NOMO-1 (cell line): ENCODE measurements around the gene LSM11.

ENCODE experiments used
- DNase-seq, 2 experiments: peaks; one replicate each; lab custom pipeline; 2025; ENCODE audit not compliant: unreplicated experiment in 2 of 2; lab: John Stamatoyannopoulos, UW

Gene LSM11

DNA sequence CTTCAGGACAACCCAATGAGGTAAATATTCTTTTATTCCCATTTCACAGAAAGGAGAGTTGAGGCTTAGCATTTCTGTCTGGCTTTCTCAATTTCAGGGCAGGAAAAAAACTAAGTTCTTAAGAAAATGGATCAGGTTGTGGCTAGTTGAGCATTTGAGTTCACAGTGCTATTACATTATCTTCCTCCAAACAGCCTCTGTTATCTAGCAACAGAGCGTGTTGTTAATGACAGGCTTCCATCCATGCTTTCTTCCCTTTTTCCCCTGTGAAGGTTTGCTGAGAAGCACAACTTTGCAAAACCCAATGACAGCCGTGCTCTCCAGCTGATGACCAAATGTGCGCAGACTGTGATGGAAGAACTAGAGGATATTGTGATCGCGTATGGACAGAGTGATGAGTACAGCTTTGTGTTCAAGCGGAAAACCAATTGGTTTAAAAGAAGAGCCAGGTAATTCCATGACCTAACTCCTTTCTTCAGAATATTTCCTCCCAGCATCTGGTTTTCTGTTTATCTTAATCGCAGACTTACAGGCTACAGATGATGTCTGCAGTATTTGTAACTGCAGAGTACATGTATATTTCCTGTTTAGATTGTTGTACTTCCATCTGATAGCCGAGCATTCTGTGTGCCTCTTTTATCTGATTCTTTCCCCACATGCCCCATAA is 10.8 kb upstream of the LSM11 start:
- DNase-seq: no peak

DNA sequence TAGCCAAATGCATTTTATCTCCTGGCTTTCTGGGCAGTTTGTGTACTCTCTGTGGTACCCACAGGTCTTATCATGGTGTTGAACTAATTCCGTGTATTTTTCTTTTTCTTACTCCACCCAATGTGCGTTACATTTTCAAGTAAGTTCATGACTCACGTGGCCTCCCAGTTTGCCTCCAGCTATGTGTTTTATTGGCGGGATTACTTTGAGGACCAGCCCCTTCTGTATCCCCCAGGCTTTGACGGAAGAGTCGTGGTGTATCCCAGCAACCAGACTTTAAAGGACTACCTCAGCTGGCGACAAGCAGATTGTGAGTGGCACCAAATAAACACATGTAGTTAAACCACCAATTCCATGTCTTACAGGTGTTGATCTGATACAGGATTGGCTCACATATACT is 9.1 kb upstream of the LSM11 start:
- no peak for DNase-seq

DNA sequence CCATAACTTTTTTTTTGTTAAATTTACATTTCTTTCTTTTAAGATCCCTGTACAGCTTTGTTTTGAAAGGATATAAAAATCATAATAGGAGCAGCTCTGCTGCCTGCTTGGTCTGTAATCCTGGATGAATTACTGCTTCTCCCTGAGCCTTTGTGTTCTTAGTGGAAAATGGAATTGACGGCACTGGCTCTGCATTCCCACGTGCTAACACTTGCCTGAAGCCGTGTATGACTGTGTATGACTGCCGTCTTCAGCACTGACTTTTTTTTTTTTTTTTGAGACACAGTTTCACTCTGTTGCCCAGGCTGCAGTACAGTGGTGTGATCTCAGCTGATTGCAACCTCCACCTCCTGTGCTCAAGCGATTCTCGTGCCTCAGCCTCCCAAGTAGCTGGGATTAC is 7.5 kb upstream of the LSM11 start:
- no peak for DNase-seq

DNA sequence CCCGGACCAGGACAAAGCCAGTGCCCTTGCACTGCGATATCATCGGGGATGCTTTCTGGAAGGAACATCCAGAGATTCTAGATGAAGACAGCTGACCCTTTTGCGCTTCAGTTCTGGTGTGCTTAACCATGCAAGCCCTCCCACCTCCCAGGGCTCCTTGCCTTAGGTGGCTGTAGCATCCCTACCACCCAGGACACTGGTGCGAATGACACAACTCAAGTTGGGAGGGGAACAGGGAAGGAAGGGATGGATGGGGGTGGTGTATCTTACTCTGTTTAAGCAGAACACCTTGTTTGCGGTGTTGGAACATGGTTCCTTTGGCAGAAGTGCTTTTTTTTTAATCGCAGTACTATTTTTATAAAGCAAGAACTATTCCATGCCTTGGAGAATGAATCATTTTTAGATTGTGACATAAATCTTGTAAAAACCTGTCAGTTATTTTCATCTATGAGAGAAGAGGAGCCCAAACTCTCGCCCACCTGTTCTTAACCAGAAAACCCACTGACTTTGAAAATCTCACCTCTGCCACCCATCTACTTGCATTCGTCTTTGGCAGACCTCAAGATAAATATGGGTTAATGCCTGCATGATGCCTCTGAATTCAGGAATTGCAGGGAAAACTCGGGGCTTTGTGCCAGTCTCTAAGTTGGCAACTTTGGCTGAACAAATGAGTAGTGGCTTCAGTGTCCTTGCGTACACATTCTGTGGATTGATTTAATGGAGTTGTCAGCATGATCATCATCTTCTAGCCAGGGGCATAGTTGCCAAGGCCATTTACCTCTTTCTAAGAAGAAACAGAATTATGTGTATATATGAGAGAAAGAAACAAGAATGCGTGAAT is 3.9 kb upstream of the LSM11 start:
- no peak for DNase-seq

DNA sequence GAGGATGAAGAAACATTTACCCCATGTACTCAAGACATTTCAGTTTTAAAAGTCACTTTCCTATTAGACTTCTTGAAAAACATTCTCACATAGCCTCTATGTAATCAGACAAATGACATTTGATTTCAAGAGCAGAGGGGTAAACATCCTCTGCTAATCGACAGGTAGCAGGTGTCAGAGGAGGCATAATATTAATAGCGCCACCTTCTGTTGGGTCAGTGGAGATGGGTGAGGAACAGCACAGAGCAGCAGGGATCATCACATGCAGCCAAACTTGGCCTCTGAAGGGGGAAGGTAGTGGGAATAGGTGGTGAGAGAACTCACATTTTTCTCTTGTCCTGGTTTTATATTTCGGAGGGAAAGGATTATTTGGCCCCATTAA is 3.3 kb upstream of the LSM11 start:
- DNase-seq: peak in 1 of 2 experiments; percentile 11

DNA sequence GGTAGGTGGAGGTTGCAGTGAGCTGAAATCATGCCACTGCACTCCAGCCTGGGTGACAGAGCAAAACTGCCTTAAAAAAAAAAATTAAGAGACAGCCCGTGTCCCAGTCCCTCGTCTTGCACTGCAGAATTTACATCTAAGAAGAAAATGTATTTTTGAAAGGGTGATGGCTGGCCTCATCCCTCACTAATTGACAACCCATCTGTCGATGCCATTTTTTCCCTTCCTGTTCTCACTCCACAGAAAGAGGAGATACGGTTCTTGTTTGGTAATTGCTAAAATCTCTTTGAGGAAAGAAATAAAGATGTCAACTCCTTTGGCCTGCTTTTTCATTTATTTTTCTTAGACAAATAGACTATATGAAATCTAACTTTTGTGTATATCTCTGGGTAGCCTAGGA is 2.4 kb upstream of the LSM11 start:
- no peak for DNase-seq

DNA sequence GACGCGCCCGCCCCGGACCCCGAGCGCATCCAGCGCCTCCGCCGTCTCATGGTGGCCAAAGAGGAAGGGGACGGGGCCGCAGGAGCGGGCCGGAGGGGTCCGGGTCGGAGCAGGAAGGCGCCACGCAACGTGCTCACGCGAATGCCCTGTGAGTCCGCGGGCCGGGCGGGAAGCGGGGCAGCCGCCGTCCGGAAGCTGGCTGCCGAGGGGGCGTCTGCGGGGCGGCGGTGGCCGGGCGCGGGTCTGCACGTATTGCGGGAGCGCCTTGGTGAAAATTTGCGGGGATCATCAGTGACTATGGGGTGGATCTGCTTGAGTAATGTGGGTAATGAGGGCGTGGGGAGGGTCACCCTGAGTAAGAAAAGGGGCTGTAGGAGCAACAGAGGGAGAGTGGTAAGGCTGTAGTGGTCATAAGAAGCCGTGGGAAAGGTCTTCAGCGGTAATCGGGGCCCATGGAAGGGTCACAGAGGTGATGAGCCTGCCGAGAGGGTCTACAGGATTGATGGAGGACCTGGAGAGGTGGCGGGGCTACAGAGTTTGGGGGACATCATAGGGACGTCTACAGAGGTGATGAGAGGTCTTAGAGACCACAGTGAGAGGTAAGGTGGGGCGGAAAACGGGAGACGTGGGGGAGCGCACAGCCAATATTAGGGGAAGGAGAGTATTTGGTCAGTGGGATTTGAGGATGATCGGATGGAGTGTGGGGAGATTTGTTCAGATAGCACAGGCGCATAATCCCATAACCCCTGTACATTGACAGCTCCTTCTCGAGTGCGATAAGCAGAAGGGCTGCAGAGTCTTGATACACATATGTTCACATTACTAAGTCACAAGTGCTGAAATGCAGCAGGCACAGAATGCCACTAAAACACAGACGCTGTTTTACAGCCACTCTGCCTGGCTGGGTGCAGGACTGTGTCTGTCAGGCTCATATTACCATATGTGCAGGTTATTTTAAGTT is 819 bp downstream of the LSM11 start:
- no peak for DNase-seq

DNA sequence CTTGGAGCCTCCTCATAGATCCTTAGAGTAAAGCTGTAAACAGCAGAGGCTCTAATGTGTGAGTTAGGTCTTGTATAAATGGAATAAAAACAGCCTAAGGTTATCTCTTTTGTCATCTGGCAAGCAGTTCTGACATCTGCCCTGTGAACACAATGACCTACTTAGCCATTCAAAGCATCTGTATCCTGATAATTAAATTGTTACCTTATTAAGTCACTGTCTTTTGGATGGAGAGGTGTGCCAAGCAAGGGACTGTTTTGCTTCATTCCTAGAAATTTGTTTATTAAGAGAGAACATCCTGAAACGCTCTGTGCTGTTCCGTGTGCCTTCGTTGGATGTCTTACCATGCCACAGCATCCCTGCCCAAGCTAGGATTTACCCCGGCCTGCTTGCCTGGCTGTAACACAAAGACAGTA is 1.5 kb downstream of the LSM11 start:
- DNase-seq: no peak

DNA sequence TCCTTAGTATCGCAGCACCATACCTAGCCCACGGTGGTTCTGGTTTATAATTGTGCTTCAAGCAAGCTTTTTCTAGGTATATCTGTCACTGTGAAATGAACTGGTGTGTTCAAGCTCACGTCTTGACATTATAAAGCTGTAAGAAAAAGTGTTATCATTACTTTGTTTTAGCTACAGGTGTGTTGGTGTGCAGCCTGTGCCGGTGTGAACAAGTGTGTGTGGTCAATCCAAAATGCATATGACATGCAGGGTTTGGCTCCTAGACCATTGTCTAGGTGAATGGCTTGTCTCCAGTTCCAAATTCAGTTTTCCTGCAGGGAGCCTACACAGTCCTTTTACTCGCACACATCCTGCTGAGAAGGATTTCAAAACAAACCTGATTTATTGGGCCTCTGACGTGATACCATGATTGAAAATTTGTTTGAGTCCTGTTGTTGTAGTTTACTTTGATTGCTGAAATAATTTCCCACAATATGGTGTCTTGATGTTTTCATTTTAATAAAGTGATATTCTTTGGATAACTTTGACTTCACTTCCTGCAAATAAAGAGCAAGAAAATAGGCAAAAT is 3.7 kb downstream of the LSM11 start:
- no peak for DNase-seq

DNA sequence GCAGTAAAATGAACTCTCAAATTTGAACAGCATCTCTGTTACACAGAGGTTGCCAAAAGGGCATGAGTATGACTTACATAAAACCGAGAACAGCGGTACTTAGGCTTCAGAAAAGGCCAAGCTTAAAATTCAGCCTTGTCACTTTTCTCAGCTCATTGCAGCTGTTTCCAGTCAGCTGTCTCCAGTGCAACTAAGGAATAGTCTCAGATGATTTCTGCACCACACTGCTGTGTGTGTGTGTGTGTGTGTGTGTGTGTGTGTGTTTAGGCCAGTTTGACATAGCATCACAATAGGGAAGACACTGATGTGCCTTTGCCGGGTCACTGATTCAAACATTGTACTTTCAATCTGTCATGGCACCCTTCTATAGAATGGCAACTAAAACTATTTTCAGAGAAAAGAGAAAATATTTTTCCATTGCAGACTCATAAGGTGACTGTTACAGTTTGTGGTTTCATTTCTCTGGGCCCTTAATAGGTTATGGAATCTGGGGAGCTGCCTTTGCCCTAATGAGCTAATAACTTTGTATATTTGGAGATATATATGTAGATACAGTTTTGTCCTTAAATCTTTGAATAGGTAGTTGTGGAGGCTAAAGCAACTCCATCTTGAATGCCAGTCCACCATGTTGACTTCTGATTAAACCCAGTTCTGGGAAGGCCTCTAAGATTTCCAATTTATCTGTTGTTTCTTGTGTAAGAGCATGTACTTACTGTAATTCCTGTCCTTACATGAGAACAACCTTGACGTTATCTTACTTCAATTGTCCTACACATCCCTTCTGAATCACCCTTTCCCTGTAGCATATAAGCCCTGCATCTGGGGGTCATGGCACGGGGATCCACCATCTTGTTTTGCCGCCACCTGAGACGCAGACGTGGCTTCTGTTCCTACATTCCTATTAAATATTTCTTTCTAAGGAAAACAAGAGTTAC is 4.5 kb downstream of the LSM11 start:
- no peak for DNase-seq

DNA sequence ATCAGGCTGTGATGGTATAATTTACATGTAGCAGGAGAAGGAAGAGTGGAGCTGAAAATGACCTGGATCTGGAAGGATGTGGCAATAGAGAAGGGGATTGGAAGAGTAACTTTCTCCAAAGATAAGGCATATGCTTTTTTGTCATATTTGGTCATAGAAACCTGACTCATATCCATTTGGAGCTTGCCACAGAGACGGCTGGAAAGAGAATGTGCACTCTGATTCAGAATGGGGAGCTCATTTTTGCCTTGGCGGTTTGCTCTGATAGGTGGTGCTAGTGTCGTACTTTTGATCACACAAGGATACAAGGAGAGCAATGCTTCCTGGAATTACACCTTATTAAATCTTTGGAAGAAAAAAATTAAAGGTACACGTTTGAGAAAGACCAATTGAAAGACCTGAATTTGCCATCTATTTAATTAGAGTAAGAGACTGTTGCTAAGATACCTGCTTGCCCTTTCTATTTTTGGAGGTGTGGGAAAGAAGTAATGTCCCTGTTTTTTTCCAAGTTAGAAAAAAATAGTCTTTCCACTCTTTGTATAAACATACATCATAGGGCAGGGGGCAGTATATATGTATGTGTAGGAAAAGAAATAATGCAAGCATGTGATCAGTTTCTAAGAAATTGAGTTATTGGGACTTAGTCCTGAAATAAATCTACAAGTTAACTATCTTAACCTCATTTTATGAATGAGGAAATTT is 5.4 kb downstream of the LSM11 start:
- DNase-seq: no peak

DNA sequence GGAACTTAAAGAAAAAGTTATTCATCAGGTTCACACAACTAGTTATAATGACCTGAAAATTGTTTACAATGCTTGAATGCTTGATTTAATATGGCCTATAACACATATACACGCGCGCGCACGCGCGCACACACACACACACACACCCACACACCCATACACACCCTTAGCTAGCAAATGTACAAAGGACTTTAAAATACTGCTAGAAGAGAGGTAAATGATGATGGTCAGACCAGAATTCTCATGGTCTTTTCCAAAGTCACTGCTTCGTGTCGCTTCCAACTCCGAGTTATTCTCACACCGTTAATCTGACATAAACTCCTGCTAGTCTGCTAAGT is 5.9 kb downstream of the LSM11 start:
- no peak for DNase-seq

DNA sequence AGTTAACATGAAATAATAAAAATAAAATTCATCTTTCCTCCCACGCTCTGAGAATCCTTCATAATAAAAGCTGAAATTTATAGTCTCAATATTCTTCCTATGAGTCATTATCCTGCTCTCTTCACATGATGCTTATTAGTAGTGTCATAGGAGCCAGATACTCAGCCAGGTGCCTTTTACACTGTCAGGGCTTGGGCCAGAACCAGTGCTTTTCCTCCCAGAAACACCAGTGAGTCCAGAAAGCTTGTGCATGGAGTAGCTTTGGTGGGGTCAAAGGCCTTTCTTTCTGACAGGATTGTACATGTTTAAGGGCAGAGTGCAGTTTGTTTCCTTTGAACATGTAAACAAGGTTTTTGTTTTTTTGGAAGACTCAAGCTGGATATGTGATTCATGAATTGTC is 6.8 kb downstream of the LSM11 start:
- DNase-seq: no peak

DNA sequence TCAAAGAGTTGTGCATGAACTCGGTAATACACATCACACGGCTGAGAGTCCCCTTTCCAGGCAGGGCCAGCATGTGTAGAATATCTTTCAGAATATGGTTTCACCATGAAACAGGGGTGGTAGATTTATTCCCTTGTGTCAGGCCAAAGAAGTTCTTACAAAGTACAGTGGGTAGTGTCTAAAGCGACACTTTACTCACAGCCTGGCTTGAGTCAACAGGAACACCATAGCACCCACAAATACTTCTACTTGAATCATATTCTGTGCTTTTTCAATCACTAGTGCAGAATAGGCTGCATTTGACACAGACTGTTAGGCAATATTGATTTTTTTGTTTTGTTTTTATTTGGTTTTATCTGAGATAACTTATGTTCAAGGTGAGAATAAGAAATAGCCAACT is 12.6 kb downstream of the LSM11 start:
- DNase-seq: no peak

DNA sequence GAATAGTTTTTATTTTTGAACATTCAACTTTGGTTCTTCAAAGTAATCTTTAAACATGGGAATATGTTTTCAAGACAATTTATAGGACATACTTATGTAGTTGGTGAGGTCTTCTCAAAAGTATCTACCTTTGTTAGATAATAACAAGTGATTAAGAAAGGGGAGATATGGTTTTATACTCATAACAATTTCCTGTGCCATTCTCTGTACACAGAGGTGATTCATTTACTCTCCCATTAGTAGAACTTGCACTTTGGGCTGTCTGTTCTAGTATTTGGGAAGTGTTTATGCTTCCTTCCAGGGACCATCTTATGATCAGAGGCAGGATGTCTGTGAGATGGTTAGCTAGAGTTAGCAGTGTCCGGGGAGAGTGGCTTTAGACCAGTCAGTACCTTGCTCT is 15.2 kb downstream of the LSM11 start:
- DNase-seq: no peak

DNA sequence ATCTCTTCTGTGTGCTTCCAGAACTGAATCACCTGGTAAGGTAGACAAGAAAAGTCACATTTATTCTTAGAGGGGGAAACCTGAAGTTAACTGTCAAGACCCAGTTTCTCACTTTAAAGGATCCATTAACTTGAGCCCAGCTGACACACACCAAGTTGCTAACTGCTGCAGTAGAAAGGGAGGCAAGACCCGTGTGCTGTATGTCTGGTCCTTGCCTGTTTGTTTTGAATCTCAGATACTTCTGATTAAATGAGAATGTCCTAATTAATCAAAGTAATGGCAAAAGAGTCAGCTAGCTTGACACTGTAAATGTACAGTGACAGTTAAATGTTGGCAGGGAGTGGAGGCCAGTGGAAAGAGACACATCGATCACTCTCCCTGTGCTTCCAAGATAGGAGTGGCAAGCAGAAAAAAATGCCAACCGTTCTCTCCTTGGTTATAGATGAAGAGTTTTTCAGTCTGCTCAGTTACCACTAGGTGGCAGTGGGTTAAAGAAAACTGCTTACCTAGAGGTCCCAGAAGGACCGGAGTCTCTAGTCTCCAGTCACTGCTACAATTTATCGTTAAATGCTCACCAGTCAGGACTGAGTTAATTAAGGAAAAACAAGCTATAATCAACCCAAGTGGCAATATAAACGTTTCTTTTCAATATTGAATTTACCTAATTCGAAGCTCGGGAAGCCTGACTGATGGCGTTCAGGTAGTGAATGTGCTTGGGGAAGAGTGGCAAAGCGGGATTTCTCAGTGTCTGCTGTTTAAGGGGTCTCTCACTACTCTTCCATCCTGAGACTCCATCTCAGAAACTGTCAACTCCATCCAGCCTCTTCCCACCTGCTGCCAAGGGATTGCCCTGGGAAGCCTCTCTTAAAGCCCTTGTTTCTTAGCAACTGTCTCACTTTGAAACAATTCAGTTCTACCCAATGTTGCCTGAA is 18.4 kb downstream of the LSM11 start:
- peak; percentile 7 to 52 for DNase-seq

DNA sequence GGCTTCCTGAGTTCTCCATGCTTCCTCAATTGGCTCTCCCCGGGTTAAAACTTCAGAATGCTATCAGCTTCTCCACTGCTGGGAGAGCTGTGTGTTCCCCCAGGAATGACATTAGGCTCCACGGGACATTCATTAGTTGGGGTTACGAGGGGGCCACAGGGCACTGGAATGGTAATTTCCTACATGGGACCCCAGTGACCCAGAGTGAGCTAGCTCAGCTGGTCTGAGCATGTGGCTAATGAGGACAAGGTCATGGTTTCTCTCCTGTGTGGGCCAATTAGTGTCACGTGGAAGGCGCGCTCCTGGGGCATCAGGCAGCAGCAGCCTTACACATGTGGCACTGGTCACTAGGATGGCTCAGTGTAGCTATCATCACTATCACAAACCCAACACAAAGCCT is 21.0 kb downstream of the LSM11 start:
- DNase-seq: no peak

DNA sequence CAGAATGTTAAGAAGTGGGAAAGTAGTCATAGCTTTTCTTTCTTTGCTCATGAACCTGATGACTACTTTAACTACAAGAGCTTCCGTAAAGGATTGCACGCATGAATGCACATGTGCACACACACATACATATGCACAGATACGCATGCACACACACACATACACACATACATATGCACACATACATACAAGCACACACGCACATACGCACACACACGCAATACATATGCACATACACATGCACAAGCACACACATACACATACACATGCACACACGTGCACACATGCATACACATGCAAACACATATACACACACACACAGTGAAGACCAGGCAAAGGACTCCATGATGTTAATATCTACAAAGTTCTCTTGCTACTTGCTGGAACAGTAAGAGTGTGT is 22.9 kb downstream of the LSM11 start:
- DNase-seq: no peak
